CD4-positive, alpha-beta T cell (primary cell): Measurements from ENCODE around the gene GPC5. TPM values are rescaled to one million over a fixed set of nuclear protein-coding genes. Genes with fewer than 3 reads are reported as not detected.

ENCODE experiments used
- ATAC-seq: fragments of 200-7000 bp; cut with Tn5 transposase; one replicate; pipeline ENCODE4 v1.10.0; 2022; ENCODE audit warnings: mild to moderate bottlenecking; ENCODE audit not compliant: poor library complexity
- CTCF ChIA-PET: fragments of 350-600 bp; sonication (Branson Sonifier 250); formaldehyde crosslinking; loops from one replicate; lab custom pipeline; 2021; ENCODE audit warnings: antibody characterized with exemption, inconsistent platforms; lab: Charles Lee
- POLR2A ChIA-PET: fragments of 350-600 bp; sonication (Branson Sonifier 250); formaldehyde crosslinking; loops from one replicate; lab custom pipeline; 2021; ENCODE audit warnings: antibody characterized with exemption, inconsistent platforms; lab: Charles Lee
- DNase-seq, 14 experiments: peaks; one replicate each; pipeline ENCODE4 v3.0.0-alpha.2; 2013 to 2020; ENCODE audit warnings: mixed read lengths in 2 of 14
- H3K27ac ChIP-seq, 2 donors: one replicate each; pipeline versions ENCODE4 v1.5.1 to v1.7.0; 2013; ENCODE audit warnings: low read length in 2 of 2, low read depth in 1 of 2, mild to moderate bottlenecking in 1 of 2
- H3K27me3 ChIP-seq, 2 experiments: 1 replicate in 1 of 2; 2 replicates in 1 of 2; pipeline versions ENCODE4 v1.6.1 to v1.7.0; 2013; ENCODE audit warnings: low read length in 2 of 2, control low read depth in 1 of 2, mild to moderate bottlenecking in 1 of 2, moderate library complexity in 1 of 2; ENCODE audit not compliant: insufficient read depth in 2 of 2, control insufficient read depth in 1 of 2
- H3K36me3 ChIP-seq: one replicate; pipeline ENCODE4 v1.6.1; 2013; ENCODE audit warnings: low read length, control low read depth; ENCODE audit not compliant: insufficient read depth
- H3K4me1 ChIP-seq: one replicate; pipeline ENCODE4 v1.6.1; 2013; ENCODE audit warnings: low read length, control low read depth; ENCODE audit not compliant: insufficient read depth
- H3K4me3 ChIP-seq: one replicate; pipeline ENCODE4 v1.5.1; 2013; ENCODE audit warnings: mild to moderate bottlenecking, low read length, moderate library complexity
- H3K9me3 ChIP-seq, 2 experiments: 1 replicate in 1 of 2; 2 replicates in 1 of 2; pipeline versions ENCODE4 v1.6.1 to v1.7.0; 2013; ENCODE audit warnings: low read length in 2 of 2, mild to moderate bottlenecking in 2 of 2, control low read depth in 1 of 2, moderate library complexity in 1 of 2; ENCODE audit not compliant: control insufficient read depth in 1 of 2, insufficient read depth in 1 of 2
- H3K27ac Mint-ChIP-seq: one replicate; pipeline ENCODE4 v1.8.0; 2020; ENCODE audit warnings: mixed read lengths
- H3K27me3 Mint-ChIP-seq: one replicate; pipeline ENCODE4 v1.8.0; 2021; ENCODE audit warnings: mixed read lengths
- H3K36me3 Mint-ChIP-seq: one replicate; pipeline ENCODE4 v1.8.0; 2021; ENCODE audit warnings: low read depth, mixed read lengths
- H3K4me1 Mint-ChIP-seq: one replicate; pipeline ENCODE4 v1.8.0; 2021; ENCODE audit warnings: low read depth, mixed read lengths
- H3K4me3 Mint-ChIP-seq: one replicate; pipeline ENCODE4 v1.8.0; 2020; ENCODE audit warnings: mild to moderate bottlenecking, mixed read lengths
- H3K9me3 Mint-ChIP-seq: one replicate; pipeline ENCODE4 v1.8.0; 2020; ENCODE audit warnings: mixed read lengths
- intact Hi-C, 2 experiments: fragments of 100-400 bp; cut with DNase I in 1 of 2; cut with micrococcal nuclease in 1 of 2; formaldehyde crosslinking; loops; one replicate each; pipeline versions ENCODE4 v1.15.1 to v1.9.0; 2023 to 2025; cut with DNase I, micrococcal nuclease
- total RNA-seq, 174 experiments: library from RNA in 2 of 174; stranded (reverse) in 2 of 174; gene quantifications; one replicate each; pipeline ENCODE4 v1.2.3 and lab custom pipeline; 2021 to 2026
- TF ChIP-seq, protein P1 (sequence below): fragments of 200-600 bp; IDR thresholded peaks from one replicate; pipeline ENCODE4 v1.8.0; 2022; ENCODE audit warnings: antibody characterized with exemption, mild to moderate bottlenecking

GPC5 gene
- total RNA-seq, 2 experiments from 2014 or later: not detected

DNA sequence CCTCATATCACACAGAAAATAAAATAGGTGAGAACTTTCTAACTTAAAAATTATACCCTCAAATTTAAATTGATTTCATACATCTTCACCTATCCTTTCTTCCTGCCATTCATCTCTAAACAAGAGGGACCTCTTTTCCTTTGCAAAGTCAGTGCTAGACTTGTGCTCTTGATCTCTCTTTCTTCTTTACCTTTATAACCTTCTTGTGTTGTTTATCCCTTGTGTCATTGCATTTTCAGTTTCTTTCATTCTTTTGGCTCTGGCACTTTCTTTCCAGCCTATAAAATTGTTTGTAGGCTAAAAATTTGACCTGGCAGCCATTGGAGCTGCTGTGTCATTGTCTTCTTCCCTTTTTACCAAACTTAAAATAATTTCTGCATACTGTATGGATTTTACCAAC is 190.1 kb downstream of the GPC5 start:
- no peaks in the 10 kb centered on the region for H3K36me3 Mint-ChIP-seq
- H3K27ac ChIP-seq: no peak overlapping the region
- peaks cover 0 to 9% of the 10 kb centered on the region in 2 experiments for H3K9me3 ChIP-seq
- peaks cover 4% of the 10 kb centered on the region for H3K27me3 Mint-ChIP-seq
- H3K4me1 Mint-ChIP-seq: no peaks in the 10 kb centered on the region
- TF ChIP-seq, protein P1, sequence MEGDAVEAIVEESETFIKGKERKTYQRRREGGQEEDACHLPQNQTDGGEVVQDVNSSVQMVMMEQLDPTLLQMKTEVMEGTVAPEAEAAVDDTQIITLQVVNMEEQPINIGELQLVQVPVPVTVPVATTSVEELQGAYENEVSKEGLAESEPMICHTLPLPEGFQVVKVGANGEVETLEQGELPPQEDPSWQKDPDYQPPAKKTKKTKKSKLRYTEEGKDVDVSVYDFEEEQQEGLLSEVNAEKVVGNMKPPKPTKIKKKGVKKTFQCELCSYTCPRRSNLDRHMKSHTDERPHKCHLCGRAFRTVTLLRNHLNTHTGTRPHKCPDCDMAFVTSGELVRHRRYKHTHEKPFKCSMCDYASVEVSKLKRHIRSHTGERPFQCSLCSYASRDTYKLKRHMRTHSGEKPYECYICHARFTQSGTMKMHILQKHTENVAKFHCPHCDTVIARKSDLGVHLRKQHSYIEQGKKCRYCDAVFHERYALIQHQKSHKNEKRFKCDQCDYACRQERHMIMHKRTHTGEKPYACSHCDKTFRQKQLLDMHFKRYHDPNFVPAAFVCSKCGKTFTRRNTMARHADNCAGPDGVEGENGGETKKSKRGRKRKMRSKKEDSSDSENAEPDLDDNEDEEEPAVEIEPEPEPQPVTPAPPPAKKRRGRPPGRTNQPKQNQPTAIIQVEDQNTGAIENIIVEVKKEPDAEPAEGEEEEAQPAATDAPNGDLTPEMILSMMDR: no peak
- no peaks in the 10 kb centered on the region for H3K4me1 ChIP-seq
- ATAC-seq (no peak), DNase-seq (no peak)
- H3K27me3 ChIP-seq: no peaks in the 10 kb centered on the region
- H3K27ac Mint-ChIP-seq: no peak overlapping the region
- CTCF ChIA-PET: no interaction called here
- no peak overlapping the region for H3K4me3 ChIP-seq
- H3K9me3 Mint-ChIP-seq: peaks cover 3% of the 10 kb centered on the region
- intact Hi-C loops: no loop called here
- no peak overlapping the region for H3K4me3 Mint-ChIP-seq
- H3K36me3 ChIP-seq: no peaks in the 10 kb centered on the region
- POLR2A ChIA-PET: no interaction called here

DNA sequence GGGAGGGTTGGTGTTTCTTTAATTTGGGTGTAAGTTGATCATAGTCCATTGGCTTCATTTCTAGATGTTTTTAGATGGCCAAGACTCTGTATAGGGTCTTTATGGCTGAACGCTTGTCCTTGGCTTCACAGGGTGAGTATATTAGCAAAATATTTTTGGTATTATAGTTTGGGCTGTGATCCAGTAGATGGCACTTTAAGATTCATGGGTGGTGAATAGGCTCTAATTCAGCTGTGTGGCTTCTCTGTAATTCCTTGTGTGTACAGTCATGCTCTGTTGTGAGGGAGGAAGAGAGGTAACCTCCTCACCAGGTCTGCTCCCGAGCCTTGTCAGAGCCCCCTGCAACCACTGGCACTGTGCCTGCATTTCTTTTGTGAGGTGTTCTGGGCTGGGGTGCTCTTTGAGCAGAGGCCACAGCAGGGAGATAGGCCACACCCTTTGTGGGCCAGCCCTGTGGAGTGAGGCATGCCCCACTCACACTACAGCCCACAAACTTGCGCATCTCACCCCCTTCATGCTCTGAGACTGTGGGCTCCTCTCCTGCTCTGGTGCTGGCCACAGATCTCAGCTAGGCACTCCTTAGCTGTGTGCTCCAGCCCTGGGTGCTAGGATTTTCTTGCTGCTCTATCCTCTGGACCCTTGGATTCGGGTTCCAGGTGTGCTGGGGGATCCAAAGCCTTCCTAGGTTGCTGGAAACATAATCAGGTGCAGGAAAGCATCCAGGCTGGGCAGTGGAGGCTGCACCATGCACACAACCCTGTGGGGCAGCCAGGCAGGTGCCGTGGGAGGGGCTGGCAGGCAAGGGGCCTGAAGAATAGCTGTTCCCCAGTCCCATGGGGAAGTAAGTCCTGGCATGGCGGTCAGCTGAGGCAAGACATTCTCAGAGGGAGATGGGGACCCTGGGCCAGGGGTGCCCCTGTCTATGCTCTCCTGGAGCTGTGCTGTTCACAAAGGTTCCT is 193.9 kb downstream of the GPC5 start:
- Mint-ChIP-seq H3K9me3 (peaks cover 3% of the 10 kb centered on the region), H3K4me3 (no peak overlapping the region), H3K36me3 (no peaks in the 10 kb centered on the region), H3K4me1 (no peaks in the 10 kb centered on the region), H3K27me3 (peaks cover 4% of the 10 kb centered on the region), H3K27ac (no peak overlapping the region)
- H3K36me3 ChIP-seq: no peaks in the 10 kb centered on the region
- no peak overlapping the region for H3K27ac ChIP-seq
- DNase-seq (no peak), ATAC-seq (no peak)
- H3K4me3 ChIP-seq: no peak overlapping the region
- ChIA-PET CTCF (no interaction called here), POLR2A (no interaction called here)
- TF ChIP-seq, protein P1: no peak
- H3K27me3 ChIP-seq: no peaks in the 10 kb centered on the region
- intact Hi-C loops: no loop called here
- peaks cover 0 to 9% of the 10 kb centered on the region in 2 experiments for H3K9me3 ChIP-seq
- H3K4me1 ChIP-seq: no peaks in the 10 kb centered on the region

DNA sequence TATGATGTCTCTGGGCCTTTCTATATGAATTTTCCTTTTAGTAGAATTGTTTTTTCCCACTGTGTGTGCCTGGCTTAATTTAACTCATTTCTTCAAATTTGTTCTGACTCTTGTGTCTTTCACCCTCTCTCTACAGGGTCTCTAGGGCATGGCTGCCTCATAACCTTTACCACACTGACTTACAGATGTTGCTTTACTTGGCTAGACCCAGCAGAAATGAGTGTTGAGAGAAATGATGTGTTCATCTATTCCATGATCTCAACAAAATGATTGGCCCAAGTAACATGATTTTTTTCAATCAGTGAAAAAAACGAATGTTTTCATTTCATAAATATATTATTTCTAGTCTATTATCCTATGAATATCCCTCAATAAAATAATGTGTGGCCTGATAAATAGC is 195.0 kb downstream of the GPC5 start:
- intact Hi-C loops: no loop called here
- no peak overlapping the region for H3K27ac Mint-ChIP-seq

More for the DNA sequence above, 195.0 kb downstream of the GPC5 start:
- H3K4me1 ChIP-seq: no peaks in the 10 kb centered on the region
- H3K36me3 ChIP-seq: no peaks in the 10 kb centered on the region
- Mint-ChIP-seq H3K4me1 (no peaks in the 10 kb centered on the region), H3K36me3 (no peaks in the 10 kb centered on the region), H3K4me3 (no peak overlapping the region), H3K9me3 (peaks cover 3% of the 10 kb centered on the region), H3K27me3 (peaks cover 4% of the 10 kb centered on the region)
- no peak overlapping the region for H3K27ac ChIP-seq
- ATAC-seq (no peak), DNase-seq (no peak)
- H3K9me3 ChIP-seq: peaks cover 0 to 9% of the 10 kb centered on the region in 2 experiments
- ChIA-PET CTCF (no interaction called here), POLR2A (no interaction called here)
- TF ChIP-seq, protein P1: no peak
- no peak overlapping the region for H3K4me3 ChIP-seq
- no peaks in the 10 kb centered on the region for H3K27me3 ChIP-seq
